Esophagus mucosa (tissue), 1 donor: ENCODE results near the gene LAS1L. TPM values are rescaled to one million over a fixed set of nuclear protein-coding genes. Genes with fewer than 3 reads are reported as not detected.
"Not testable (repeated sequence)": the region's sequence is repeated elsewhere in the genome, so short reads cannot be mapped to it uniquely, and the experiment has no call there.

Experiments
- ATAC-seq: fragments of 200-7000 bp; cut with Tn5 transposase; one replicate; pipeline ENCODE4 v1.9.1; 2020
- total RNA-seq: library from RNA; stranded (reverse); gene quantifications from one replicate; pipeline ENCODE4 v1.2.4, GENCODE V29; 2023
- donor health status: DM: yes; HTN: yes; CAD: no.

The LAS1L gene
- total RNA-seq, result 21.1 TPM

DNA sequence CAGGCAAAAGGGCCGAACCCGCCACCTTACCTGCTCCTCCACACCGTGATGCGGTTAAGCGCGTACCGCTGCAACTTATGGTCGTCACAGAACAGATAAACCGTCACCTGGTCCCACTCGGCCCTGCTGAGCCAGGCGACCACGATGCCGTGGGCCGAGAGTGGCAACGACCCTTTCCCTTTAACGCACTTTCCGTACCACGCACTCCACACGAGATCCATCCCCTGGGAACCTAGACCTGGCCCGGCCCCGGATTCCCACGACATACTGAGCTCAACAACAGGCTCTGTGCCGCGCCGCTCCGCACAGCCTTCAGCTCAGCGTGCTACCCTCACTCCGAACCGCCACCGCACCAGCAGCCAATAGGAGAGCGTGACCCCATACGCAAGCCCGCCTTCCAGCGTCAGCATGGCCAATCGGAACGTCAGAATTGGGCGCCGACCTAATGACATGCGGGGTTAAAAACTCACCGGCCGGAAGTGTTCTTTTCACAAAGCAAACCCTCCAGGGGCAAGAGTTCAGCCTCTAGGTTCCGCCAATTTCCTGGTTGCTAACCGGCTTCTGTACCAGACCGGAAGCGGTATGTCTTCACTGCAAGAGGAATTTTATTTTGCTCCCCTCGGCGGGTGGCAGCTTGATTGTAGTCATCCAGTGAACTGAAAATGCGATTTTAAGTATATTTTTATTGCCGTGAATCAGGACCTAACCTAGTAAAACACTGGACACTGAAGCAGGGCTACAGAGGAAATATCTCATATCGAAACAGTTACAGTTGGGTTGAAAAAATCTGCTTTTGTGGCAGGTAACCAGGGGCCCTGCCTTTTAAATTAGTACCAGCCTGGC lies at the start of gene LAS1L:
Gene LAS1L (minus strand): TSS at position 338 of the 843 bp plus-strand sequence. CDS start 72 bp downstream, at position 266.
- ATAC-seq, result peak; percentile 100

- no peak for ATAC-seq
These were observed 48.0 kb upstream of the LAS1L start for GRCh38 chrX:65582450-65583082.

GRCh38 chrX:65581661-65582339 lies 47.2 kb upstream of the LAS1L start:
- ATAC-seq, result peak; percentile 78

GRCh38 chrX:65578346-65578745 lies 43.8 kb upstream of the LAS1L start:
- ATAC-seq, result no peak

DNA sequence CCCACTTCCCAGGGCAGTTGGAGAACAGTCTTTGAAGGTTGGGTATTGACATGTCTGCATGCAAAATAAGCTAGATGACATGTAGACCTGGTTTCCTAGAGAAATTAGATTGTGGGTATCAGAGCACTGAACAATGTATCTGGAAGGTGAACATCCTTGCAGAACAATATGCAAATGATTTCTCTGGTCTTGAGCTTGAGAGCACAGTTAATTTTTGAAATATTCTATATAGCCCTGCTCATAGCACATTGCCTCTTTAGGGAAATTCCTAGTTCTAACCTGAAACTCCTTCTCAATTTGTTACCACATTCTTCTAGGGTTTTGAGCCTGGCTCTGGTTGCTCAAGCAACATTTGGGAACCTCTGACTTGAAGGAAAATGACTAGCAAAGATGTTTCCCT lies 41.6 kb upstream of the LAS1L start:
- ATAC-seq, result no peak

GRCh38 chrX:65575022-65575421 lies 40.4 kb upstream of the LAS1L start:
- no peak for ATAC-seq

GRCh38 chrX:65574356-65574755 lies 39.8 kb upstream of the LAS1L start:
- no peak for ATAC-seq

DNA sequence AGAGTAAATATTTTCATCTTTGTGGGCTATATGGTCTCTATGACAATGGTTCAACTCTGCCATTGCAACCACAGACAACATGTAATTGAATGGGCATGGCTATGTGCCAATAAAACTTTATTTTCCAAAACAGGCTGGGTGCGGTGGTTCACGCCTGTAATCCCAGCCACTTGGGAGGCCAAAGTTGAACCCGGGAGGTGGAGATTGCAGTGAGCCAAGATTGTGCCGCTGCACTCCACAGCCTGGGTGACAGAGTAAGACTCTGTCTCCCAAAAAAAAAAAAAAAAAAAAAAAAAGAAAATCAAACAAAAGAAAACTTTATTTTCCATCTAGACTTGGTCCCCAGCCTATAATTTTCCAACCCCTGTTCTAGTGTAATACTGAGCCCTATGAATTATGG lies 38.4 kb upstream of the LAS1L start:
- no peak for ATAC-seq

DNA sequence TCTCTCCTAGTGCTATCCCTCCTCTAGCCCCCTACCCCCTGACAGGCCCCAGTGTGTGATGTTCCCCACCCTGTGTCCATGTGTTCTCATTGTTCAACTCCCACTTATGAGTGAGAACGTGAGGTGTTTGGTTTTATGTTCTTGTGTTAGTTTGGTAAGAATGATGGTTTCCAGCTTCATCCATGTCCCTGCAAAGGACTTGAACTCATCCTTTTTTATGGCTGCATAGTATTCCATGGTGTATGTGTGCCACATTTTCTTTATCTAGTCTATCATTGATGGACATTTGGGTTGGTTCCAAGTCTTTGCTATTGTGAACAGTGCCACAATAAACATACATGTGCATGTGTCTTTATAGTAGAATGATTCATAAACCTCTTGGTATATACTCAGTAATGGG lies 28.3 kb upstream of the LAS1L start:
- ATAC-seq, result not testable (repeated sequence)

- peak; percentile 29 for ATAC-seq
These were observed 17.1 kb upstream of the LAS1L start for GRCh38 chrX:65551489-65552339.

DNA sequence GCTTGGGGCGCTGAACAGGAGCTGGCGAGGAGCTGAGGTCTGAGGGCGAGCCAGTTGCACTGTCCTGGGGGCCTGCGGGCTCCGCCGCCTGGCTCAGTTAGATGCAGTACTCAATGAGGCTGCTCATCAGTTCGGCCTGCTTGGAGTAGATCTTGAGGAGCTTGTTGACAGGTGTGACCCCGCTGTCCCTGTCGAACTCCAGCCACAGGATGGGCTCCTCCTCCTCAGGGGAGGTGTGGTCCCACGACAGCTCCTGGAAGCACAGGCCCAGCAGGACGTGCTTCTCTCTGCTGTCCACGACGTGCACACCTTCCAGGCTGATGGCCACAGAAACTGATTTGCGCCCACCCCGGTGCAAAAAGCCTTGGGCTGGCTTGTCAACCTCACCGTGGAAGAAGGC lies 16.5 kb upstream of the LAS1L start:
- ATAC-seq, result no peak

GRCh38 chrX:65545456-65545855 lies 10.9 kb upstream of the LAS1L start:
- no peak for ATAC-seq

DNA sequence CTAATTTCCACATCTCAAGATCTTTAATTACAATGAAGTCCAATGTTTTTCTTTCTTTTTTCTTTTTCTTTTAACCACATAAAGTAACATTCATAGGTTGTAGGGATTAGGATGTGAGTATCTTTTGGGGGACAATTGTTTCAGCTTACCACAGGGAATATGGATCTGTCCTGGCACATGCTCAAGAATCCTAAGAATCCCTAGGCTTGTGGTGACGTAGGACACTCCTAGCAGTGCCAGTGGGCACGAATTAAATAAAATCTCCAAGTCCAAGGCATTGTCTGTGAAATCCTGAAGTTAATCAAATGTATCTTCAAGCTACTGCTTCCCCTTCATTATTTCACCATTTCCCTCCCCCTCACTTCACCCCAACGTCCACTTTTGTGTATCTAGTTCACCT lies 2.6 kb upstream of the LAS1L start:
- no peak for ATAC-seq

DNA sequence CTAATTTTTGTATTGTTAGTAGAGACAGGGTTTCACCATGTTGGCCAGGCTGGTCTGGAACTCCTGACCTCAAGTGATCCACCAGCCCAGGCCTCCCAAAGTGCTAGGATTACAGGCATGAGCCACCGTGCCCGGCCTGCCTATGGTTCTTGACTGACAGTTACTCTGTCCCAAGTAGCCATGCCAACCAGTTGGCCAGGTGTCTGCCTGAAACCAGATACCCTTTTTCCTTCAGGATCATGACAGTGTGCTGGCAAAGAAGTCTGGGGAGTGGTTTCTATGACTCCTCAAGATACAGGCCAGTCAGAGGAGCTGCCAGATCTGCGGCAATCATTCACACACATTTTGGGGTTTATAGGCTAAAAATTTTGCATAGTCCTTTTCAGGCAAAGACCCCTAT lies 1.7 kb upstream of the LAS1L start:
- ATAC-seq, result no peak

- no peak for ATAC-seq
These were observed 2.6 kb downstream of the LAS1L start for GRCh38 chrX:65532016-65532415.

DNA sequence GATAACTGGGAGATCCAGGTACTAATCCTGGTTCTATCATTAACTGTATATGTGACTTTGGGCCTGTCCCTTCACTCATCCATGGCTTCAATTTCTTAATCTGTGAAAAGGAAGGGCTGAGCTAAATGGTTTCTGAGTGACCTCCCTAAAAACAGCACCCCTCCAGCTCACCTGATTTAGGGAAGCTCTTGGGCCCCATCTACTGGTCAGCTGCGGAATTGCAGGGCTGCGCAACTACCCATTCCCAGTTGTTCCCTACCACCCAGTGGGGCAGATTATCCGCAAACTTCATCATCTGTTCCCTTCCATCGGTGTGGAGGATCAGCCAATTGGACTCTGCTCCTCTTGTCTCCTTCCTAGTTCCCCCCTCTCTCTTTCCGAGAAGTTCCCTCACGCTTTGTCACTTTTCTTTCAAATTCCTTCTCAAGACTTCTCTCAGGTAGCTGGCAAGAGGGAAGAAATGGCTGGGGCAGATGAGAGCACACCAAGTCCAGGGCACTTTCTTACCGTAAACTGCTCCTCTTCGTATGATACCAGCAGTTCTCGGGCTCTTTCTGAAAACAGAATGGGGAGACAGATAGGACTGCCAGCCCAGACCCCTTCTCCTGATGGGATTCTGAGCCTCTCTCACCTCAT lies 5.8 kb downstream of the LAS1L start:
- ATAC-seq, result peak; percentile 67

DNA sequence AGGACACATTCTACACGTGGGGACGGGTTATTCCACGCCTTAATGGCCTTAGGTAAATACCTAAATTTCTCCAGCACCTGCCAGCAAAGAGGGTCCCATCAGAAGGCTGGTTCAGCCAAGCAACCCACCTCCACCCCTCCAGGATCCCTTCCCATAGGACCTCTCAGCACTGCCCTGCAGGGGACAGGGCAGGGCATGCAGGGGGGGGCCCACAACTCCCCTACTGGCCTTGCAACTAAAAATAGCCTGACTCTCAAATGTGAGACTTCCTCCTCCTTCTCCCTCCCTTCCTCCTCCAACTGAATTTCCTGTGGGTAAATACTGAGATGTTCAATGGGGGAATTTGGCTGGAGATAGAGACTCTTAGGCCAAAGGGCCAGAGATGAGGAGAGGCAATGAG lies 6.3 kb downstream of the LAS1L start:
- ATAC-seq, result no peak

DNA sequence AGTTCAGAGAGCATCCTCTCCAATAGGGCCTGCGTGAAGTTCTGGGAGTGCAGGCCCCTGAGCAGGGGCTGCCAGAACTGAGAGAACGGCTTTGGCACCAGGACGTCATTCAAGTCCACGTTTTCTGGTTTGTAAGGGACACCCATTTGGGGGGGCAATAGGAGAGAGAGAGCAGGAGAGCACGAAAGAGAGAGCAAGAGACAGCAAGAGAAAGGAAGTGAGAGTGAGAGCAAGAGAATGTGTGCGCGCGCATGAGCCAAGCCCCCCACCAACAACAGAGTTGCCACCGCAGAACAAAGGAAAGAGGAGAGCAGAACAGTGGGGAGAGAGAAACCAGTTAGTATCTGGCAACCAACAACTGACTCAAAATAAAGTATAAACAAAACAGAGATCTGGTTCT lies 10.4 kb downstream of the LAS1L start:
- ATAC-seq, result no peak

- ATAC-seq, result no peak
These were observed 11.7 kb downstream of the LAS1L start for GRCh38 chrX:65522739-65523372.

DNA sequence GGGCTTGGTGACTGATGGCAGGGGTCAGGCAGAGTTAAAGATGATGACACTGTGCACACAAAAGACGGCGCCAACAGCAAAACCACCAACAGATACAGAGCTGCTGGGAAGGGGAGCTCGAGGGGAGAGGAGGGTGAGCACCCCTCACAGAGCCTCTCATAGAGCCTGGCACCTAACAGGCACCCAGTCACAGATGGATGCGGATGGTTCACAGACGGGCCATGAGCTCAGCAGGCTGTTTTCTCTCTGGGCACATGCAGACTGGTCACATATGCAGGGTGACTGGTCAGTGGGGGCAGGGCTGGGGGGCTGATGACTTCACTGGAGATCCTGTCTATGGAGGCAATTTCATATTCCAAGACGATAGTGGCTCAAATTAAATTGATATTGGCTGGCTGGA lies 15.1 kb downstream of the LAS1L start:
- not testable (repeated sequence) for ATAC-seq

DNA sequence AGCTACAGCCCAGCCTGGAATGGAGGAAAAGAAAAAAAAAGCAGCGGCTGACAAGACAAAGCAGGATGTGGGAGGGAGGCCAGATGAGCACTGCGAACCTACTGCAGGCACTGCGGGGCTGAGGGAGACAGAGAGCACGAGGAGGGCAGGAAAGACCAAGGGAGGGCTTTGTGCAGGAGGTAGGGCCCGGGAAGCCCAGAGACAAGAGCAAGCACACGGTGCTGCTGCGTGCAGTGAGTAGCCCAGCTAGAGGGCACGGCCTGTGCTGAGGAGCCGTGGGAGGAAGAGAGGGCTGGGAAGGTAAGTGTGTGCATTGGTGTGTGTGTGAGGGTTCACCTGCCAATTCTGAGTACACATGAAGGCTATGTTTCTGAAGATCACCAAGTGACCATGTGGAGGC lies 15.6 kb downstream of the LAS1L start:
- not testable (repeated sequence) for ATAC-seq

DNA sequence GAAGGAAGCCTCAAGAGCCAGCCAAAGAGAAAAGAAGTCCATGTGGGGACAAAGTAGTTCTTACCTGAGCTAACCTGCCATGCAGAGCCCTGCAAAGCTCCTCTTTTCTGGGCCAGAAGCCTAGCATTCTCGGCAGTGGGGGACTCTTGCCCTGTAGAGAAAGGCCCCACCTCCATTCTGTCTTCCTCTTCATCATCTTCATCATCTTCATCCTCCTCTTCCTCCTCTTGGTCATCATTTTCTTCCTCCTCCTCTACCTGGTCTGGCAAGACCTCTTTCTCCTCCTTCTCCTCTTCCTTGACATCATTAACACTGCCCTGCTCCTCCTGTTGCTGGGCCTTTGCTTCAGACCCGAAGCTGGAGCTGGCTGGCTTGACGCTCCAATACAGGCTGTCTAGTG lies 16.7 kb downstream of the LAS1L start:
- ATAC-seq, result no peak
